Esophagus muscularis mucosa (tissue), 3 donors: Measurements from ENCODE around the gene RFX7.

ENCODE experiments used
- CTCF ChIP-seq, 3 experiments: fragments of 200-600 bp in 2 of 3; fragments of 450-650 bp in 1 of 3; sonication (generic) in 2 of 3; IDR thresholded peaks; one replicate each; pipeline ENCODE4 v1.5.1; 2017 to 2019; ENCODE audit warnings: antibody characterized with exemption in 3 of 3, mild to moderate bottlenecking in 2 of 3, moderate library complexity in 1 of 3
- POLR2A ChIP-seq: fragments of 450-650 bp; IDR thresholded peaks from one replicate; pipeline ENCODE4 v1.6.1; 2017; ENCODE audit warnings: antibody characterized with exemption, moderate library complexity, mild to moderate bottlenecking, low read depth

- TF ChIP-seq CTCF (IDR thresholded peaks at IDR 0.05) (no peak), POLR2A (no peak)
Observed at GRCh38 chr15:56292546-56293316, 49.1 kb upstream of the RFX7 start.
